ENCODE results near the gene NAA80.

- TF ChIP-seq CTCF (IDR thresholded peaks at IDR 0.05) (peak in 1 of 3 donors; percentile 59), POLR2A (IDR thresholded peaks at IDR 0.05) (no peak)
Measured at GRCh38 chr3:50324351-50325112, 25.3 kb upstream of the NAA80 start.

Measured in lower leg skin (tissue), 3 donors.